IMR-90 (cell line): Measurements from ENCODE around the gene HBD. TPM values are rescaled to one million over a fixed set of nuclear protein-coding genes. Genes with fewer than 3 reads are reported as not detected.

ENCODE experiments used
- ATAC-seq: fragments of 200-7000 bp; cut with Tn5 transposase; 2 replicates; pipeline ENCODE4 v1.9.1; 2020; ENCODE audit warnings: low read depth, mild to moderate bottlenecking, moderate library complexity
- BruUV-seq: library from RNA; stranded (reverse); fragments of 400-500 nt; replicated peaks from 2 replicates; lab custom pipeline; 2021; lab: Mats Ljungman, UMichigan
- CTCF ChIA-PET: fragments of 300-600 bp; formaldehyde crosslinking; extraction: SDS; loops from one replicate; lab custom pipeline; 2021; ENCODE audit warnings: antibody characterized with exemption; lab: Yijun Ruan, JAX
- POLR2A ChIA-PET: fragments of 300-600 bp; sonication (Branson Sonifier 250); formaldehyde crosslinking; loops from one replicate; lab custom pipeline; 2022; ENCODE audit warnings: antibody characterized with exemption; ENCODE audit not compliant: unreplicated experiment; lab: Charles Lee
- DNase-seq: peaks from one replicate; pipeline ENCODE4 v3.0.0; 2013
- H2AFZ ChIP-seq: replicated peaks from 2 replicates; pipeline ENCODE3; 2013; ENCODE audit warnings: low read length, mild to moderate bottlenecking; ENCODE audit not compliant: poor library complexity
- H2AK5ac ChIP-seq: 2 replicates; pipeline ENCODE4 v1.6.1; 2013; ENCODE audit warnings: low read depth, low read length, inconsistent platforms
- H2AK9ac ChIP-seq: replicated peaks from 2 replicates; pipeline ENCODE3; 2013; ENCODE audit warnings: mild to moderate bottlenecking, low read depth, low read length, moderate library complexity; ENCODE audit not compliant: poor library complexity
- H2BK120ac ChIP-seq: 2 replicates; pipeline ENCODE4 v1.6.1; 2013; ENCODE audit warnings: low read depth, low read length, inconsistent platforms
- H2BK15ac ChIP-seq: 3 replicates; pipeline ENCODE4 v1.6.1; 2013; ENCODE audit warnings: low read depth, low read length, inconsistent platforms
- H2BK20ac ChIP-seq: 2 replicates; pipeline ENCODE4 v1.6.1; 2013; ENCODE audit warnings: low read depth, mild to moderate bottlenecking, inconsistent platforms, low read length, moderate library complexity
- H2BK5ac ChIP-seq: 2 replicates; pipeline ENCODE4 v1.6.1; 2013; ENCODE audit warnings: mild to moderate bottlenecking, low read depth, low read length, inconsistent platforms; ENCODE audit not compliant: poor library complexity, severe bottlenecking
- H3K14ac ChIP-seq: replicated peaks from 2 replicates; pipeline ENCODE4 v1.6.1; 2013; ENCODE audit warnings: low read depth, low read length, inconsistent platforms
- H3K18ac ChIP-seq: 2 replicates; pipeline ENCODE4 v1.6.1; 2013; ENCODE audit warnings: low read depth, low read length, control low read depth
- H3K23ac ChIP-seq: 2 replicates; pipeline ENCODE4 v1.6.1; 2013; ENCODE audit warnings: low read depth, low read length, inconsistent platforms
- H3K27ac ChIP-seq: 2 replicates; pipeline ENCODE4 v1.5.1; 2013; ENCODE audit warnings: mild to moderate bottlenecking, control low read depth, low read length; ENCODE audit not compliant: insufficient read depth
- H3K27me3 ChIP-seq: 2 replicates; pipeline ENCODE4 v1.6.1; 2013; ENCODE audit warnings: low read length; ENCODE audit not compliant: control insufficient read depth, insufficient read depth
- H3K36me3 ChIP-seq: 2 replicates; pipeline ENCODE4 v1.6.1; 2013; ENCODE audit warnings: low read length, mixed read lengths; ENCODE audit not compliant: control insufficient read depth, insufficient read depth
- H3K4ac ChIP-seq: 2 replicates; pipeline ENCODE4 v1.6.1; 2013; ENCODE audit warnings: low read depth, low read length, inconsistent platforms
- H3K4me1 ChIP-seq: 2 replicates; pipeline ENCODE4 v1.6.1; 2013; ENCODE audit warnings: low read length, mixed read lengths; ENCODE audit not compliant: control insufficient read depth, insufficient read depth
- H3K4me2 ChIP-seq: 2 replicates; pipeline ENCODE4 v1.6.1; 2013; ENCODE audit warnings: low read depth, mild to moderate bottlenecking, control low read depth, low read length, moderate library complexity
- H3K4me3 ChIP-seq: 2 replicates; pipeline ENCODE4 v1.5.1; 2013; ENCODE audit warnings: low read depth, mild to moderate bottlenecking, control low read depth, low read length, moderate library complexity; ENCODE audit not compliant: insufficient read depth
- H3K56ac ChIP-seq: 2 replicates; pipeline ENCODE4 v1.6.1; 2013; ENCODE audit warnings: low read length, inconsistent platforms; ENCODE audit not compliant: insufficient read depth; ENCODE audit errors: extremely low read depth
- H3K79me1 ChIP-seq, 2 experiments: 2 replicates each; pipeline ENCODE4 v1.6.1; 2013; ENCODE audit warnings: low read length in 2 of 2, inconsistent platforms in 1 of 2, low read depth in 1 of 2
- H3K9ac ChIP-seq: 2 replicates; pipeline ENCODE4 v1.6.1; 2013; ENCODE audit warnings: low read depth, low read length, control low read depth
- H3K9me1 ChIP-seq: 2 replicates; pipeline ENCODE4 v1.6.1; 2013; ENCODE audit warnings: low read length, inconsistent platforms; ENCODE audit not compliant: insufficient read depth
- H3K9me3 ChIP-seq: 2 replicates; pipeline ENCODE4 v1.6.1; 2013; ENCODE audit warnings: low read length; ENCODE audit not compliant: control insufficient read depth, insufficient read depth
- H4K20me1 ChIP-seq: 2 replicates; pipeline ENCODE4 v1.6.1; 2013; ENCODE audit warnings: low read length, inconsistent platforms; ENCODE audit not compliant: insufficient read depth
- H4K5ac ChIP-seq: 2 replicates; pipeline ENCODE4 v1.6.1; 2013; ENCODE audit warnings: mild to moderate bottlenecking, low read depth, low read length, control low read depth
- H4K8ac ChIP-seq, 2 experiments: 2 replicates each; pipeline ENCODE4 v1.6.1; 2013; ENCODE audit warnings: low read depth in 2 of 2, low read length in 2 of 2, control low read depth in 1 of 2, inconsistent platforms in 1 of 2
- H4K91ac ChIP-seq: 2 replicates; pipeline ENCODE4 v1.6.1; 2013; ENCODE audit warnings: low read depth, low read length, inconsistent platforms; ENCODE audit not compliant: insufficient read depth
- BHLHE40 ChIP-seq: fragments of 150-350 bp; IDR thresholded peaks from 2 replicates; pipeline ENCODE4 v1.6.1; 2016; ENCODE audit warnings: mild to moderate bottlenecking, low read depth, low read length
- CEBPB ChIP-seq: IDR thresholded peaks from 2 replicates; pipeline ENCODE4 v1.6.1; 2012; ENCODE audit warnings: low read depth, low read length, improper control_type of control experiment
- CHD1 ChIP-seq: IDR thresholded peaks from 2 replicates; pipeline ENCODE4 v1.6.1; 2012; ENCODE audit warnings: low read depth, low read length, improper control_type of control experiment
- FOS ChIP-seq: fragments of 150-350 bp; IDR thresholded peaks from 2 replicates; pipeline ENCODE4 v1.6.1; 2016; ENCODE audit warnings: low read depth, low read length
- MAFK ChIP-seq: IDR thresholded peaks from 2 replicates; pipeline ENCODE4 v1.6.1; 2012; ENCODE audit warnings: low read depth, low read length, improper control_type of control experiment
- MAZ ChIP-seq: IDR thresholded peaks from 2 replicates; pipeline ENCODE4 v1.6.1; 2012; ENCODE audit warnings: low read depth, mild to moderate bottlenecking, low read length, improper control_type of control experiment, moderate library complexity, borderline replicate concordance
- MXI1 ChIP-seq: IDR thresholded peaks from 2 replicates; pipeline ENCODE4 v1.6.1; 2012; ENCODE audit warnings: low read depth, mild to moderate bottlenecking, low read length, moderate library complexity, borderline replicate concordance
- NFE2L2 ChIP-seq: fragments of 150-350 bp; IDR thresholded peaks from 2 replicates; pipeline ENCODE4 v1.6.1; 2016; ENCODE audit warnings: low read depth, mild to moderate bottlenecking, low read length
- POLR2A ChIP-seq: IDR thresholded peaks from 2 replicates; pipeline ENCODE4 v1.6.1; 2012; ENCODE audit warnings: mild to moderate bottlenecking, low read depth, low read length
- RAD21 ChIP-seq: IDR thresholded peaks from 2 replicates; pipeline ENCODE4 v1.6.1; 2012; ENCODE audit warnings: low read length, improper control_type of control experiment
- RCOR1 ChIP-seq: IDR thresholded peaks from 2 replicates; pipeline ENCODE4 v1.6.1; 2012; ENCODE audit warnings: mild to moderate bottlenecking, low read length, improper control_type of control experiment; ENCODE audit not compliant: insufficient replicate concordance
- RFX5 ChIP-seq: IDR thresholded peaks from 2 replicates; pipeline ENCODE4 v1.8.0; 2012; ENCODE audit warnings: low read depth, mild to moderate bottlenecking, low read length, moderate library complexity
- SMC3 ChIP-seq: fragments of 150-350 bp; IDR thresholded peaks from 2 replicates; pipeline ENCODE4 v1.6.1; 2016; ENCODE audit warnings: low read depth, mild to moderate bottlenecking, antibody characterized with exemption, low read length, moderate library complexity
- WGBS, 2 experiments: methylation state at CpG; one replicate each; pipeline versions ENCODE4 v1.1.5 to v1.1.7; 2013; ENCODE audit warnings: missing lambda C conversion rate in 2 of 2; ENCODE audit not compliant: insufficient read length in 1 of 2; ENCODE audit errors: extremely low coverage in 2 of 2; 5-methylcytosine and 5-hydroxymethylcytosine counted together
- dilution Hi-C: fragments of 300-500 bp; cut with HindIII; formaldehyde crosslinking; loops from one replicate; pipeline ENCODE4 v1.14.3; 2018; ENCODE audit warnings: low sequenced_read_pairs; ENCODE audit not compliant: unreplicated experiment
- in situ Hi-C: fragments of 300-500 bp; cut with MboI; formaldehyde crosslinking; loops from 3 replicates; pipeline ENCODE4 v1.14.3; 2019; ENCODE audit warnings: low sequenced_read_pairs, inconsistent platforms, mixed read lengths
- intact Hi-C: fragments of 100-400 bp; cut with micrococcal nuclease; formaldehyde crosslinking; loops from 2 replicates; pipeline ENCODE4 v1.10.0; 2022
- polyA plus RNA-seq, 3 experiments: library from polyadenylated mRNA; depleted of rRNA; stranded (reverse); fragments of >200 nt; gene quantifications; 2 replicates each; pipeline ENCODE4 v1.2.3, GENCODE V29; 2012; ENCODE audit warnings: low replicate concordance in 1 of 3
- total RNA-seq: library from RNA; depleted of rRNA; stranded (reverse); fragments of >200 nt; gene quantifications from 2 replicates; pipeline ENCODE4 v1.2.3, GENCODE V29; 2012
- TF ChIP-seq, protein P1 (sequence below): fragments of 150-350 bp; IDR thresholded peaks from 2 replicates; pipeline ENCODE4 v1.6.1; 2016; ENCODE audit warnings: low read depth, mild to moderate bottlenecking, low read length, moderate library complexity, borderline replicate concordance
- TF ChIP-seq, protein P2 (sequence below): conservative IDR thresholded peaks from 2 replicates; pipeline ENCODE4 v1.5.1; 2012; ENCODE audit warnings: mild to moderate bottlenecking, low read depth, low read length, improper control_type of control experiment
- TF ChIP-seq, protein P3 (sequence below): fragments of 150-350 bp; IDR thresholded peaks from 2 replicates; pipeline ENCODE4 v1.6.1; 2017; ENCODE audit warnings: mild to moderate bottlenecking, antibody characterized with exemption, low read length, low read depth

Gene HBD
- total and polyA plus RNA-seq, 2 of the 4 experiments (the other 2 are of a cell fraction): 6.3 to 12.0 TPM

DNA sequence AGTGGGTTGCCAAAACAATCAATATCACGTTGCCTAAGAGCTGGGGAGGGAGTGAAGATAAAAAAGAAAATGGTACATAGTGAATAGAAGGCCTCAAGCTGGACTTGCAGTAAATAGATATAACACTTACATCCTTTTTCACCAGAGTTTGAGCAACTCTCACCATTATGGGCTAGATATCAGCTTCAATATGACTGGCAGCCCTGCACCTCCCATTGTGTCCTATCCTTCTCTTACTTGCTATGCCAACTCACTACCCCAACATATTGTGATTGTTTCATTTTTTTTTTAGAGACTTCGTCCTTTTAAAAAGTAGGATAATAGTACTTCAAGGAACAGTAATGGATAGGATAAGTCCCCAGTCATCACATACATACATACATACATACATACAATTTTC, 7.9 kb upstream of the HBD start:
- Histone ChIP-seq H3K4me1 (peaks cover 2% of the 10 kb centered on the region; the same call in 1 of the 2 replicates), H3K79me1 (no peaks in the 10 kb centered on the region), H2BK20ac (no peak overlapping the region; the same call in 1 of the 2 replicates), H2AFZ (no peak overlapping the region), H4K8ac (0 out of 4 replicates have a peak overlapping the region, but pooled peaks of 1 of the 2 experiments have one; percentile 23), H2AK9ac (no peak overlapping the region), H3K27ac (no peak overlapping the region), H2BK120ac (no peak overlapping the region), H4K5ac (no peak overlapping the region), H3K27me3 (no peaks in the 10 kb centered on the region), H2BK15ac (0 out of 3 replicates have a peak overlapping the region, but pooled peaks have one; percentile 14), H2AK5ac (no peak overlapping the region), H3K9me1 (peaks cover 5% of the 10 kb centered on the region; the same call in 1 of the 2 replicates), H3K36me3 (no peaks in the 10 kb centered on the region), H2BK5ac (no peak overlapping the region), H3K4me3 (no peak overlapping the region), H3K14ac (no peak overlapping the region), H3K56ac (no peak overlapping the region), H3K23ac (no peak overlapping the region), H3K4me2 (no peak overlapping the region), H3K4ac (no peak overlapping the region), H4K20me1 (no peaks in the 10 kb centered on the region), H3K9ac (no peak overlapping the region), H3K18ac (no peak overlapping the region), H4K91ac (no peak overlapping the region), H3K9me3 (no peaks in the 10 kb centered on the region)
- TF ChIP-seq MAFK: no peak
- no peak for TF ChIP-seq POLR2A
- TF ChIP-seq, protein P1, sequence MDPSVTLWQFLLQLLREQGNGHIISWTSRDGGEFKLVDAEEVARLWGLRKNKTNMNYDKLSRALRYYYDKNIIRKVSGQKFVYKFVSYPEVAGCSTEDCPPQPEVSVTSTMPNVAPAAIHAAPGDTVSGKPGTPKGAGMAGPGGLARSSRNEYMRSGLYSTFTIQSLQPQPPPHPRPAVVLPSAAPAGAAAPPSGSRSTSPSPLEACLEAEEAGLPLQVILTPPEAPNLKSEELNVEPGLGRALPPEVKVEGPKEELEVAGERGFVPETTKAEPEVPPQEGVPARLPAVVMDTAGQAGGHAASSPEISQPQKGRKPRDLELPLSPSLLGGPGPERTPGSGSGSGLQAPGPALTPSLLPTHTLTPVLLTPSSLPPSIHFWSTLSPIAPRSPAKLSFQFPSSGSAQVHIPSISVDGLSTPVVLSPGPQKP: no peak
- TF ChIP-seq NFE2L2: no peak
- no peak for TF ChIP-seq MXI1
- TF ChIP-seq SMC3: no peak
- no peak for TF ChIP-seq CEBPB
- no peak for TF ChIP-seq BHLHE40
- no peak for TF ChIP-seq MAZ
- no peak for TF ChIP-seq RFX5
- TF ChIP-seq FOS: no peak
- TF ChIP-seq RAD21: no peak
- no peak for TF ChIP-seq RCOR1
- TF ChIP-seq CHD1: no peak
- TF ChIP-seq, protein P2, sequence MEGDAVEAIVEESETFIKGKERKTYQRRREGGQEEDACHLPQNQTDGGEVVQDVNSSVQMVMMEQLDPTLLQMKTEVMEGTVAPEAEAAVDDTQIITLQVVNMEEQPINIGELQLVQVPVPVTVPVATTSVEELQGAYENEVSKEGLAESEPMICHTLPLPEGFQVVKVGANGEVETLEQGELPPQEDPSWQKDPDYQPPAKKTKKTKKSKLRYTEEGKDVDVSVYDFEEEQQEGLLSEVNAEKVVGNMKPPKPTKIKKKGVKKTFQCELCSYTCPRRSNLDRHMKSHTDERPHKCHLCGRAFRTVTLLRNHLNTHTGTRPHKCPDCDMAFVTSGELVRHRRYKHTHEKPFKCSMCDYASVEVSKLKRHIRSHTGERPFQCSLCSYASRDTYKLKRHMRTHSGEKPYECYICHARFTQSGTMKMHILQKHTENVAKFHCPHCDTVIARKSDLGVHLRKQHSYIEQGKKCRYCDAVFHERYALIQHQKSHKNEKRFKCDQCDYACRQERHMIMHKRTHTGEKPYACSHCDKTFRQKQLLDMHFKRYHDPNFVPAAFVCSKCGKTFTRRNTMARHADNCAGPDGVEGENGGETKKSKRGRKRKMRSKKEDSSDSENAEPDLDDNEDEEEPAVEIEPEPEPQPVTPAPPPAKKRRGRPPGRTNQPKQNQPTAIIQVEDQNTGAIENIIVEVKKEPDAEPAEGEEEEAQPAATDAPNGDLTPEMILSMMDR: no peak
- TF ChIP-seq, protein P3, sequence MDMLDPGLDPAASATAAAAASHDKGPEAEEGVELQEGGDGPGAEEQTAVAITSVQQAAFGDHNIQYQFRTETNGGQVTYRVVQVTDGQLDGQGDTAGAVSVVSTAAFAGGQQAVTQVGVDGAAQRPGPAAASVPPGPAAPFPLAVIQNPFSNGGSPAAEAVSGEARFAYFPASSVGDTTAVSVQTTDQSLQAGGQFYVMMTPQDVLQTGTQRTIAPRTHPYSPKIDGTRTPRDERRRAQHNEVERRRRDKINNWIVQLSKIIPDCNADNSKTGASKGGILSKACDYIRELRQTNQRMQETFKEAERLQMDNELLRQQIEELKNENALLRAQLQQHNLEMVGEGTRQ: no peak
- dilution Hi-C loops: no loop called here
- no peak for ATAC-seq
- no CpG with 5 or more reads among the region's 2 CpGs for WGBS, 2 experiments
- CTCF ChIA-PET: interaction anchor here (0.6 to 1.1 kb wide), 2 partner anchors 15 to 28 kb away, joined by 3 read pairs; no protein-coding TSS in a partner anchor
- in situ Hi-C loops: no loop called here
- BruUV-seq: no TSS peak
- intact Hi-C loops: no loop called here
- no peak for DNase-seq
- POLR2A ChIA-PET: no interaction called here
